Activated CD8-positive, alpha-beta memory T cell treated with anti-CD3 and anti-CD28 coated beads for 24 hours (primary cell): ENCODE data around the gene FRMPD4.

Experiments
- DNase-seq: peaks from one replicate; pipeline ENCODE4 v3.0.0-alpha.2; 2020

Gene FRMPD4

DNA sequence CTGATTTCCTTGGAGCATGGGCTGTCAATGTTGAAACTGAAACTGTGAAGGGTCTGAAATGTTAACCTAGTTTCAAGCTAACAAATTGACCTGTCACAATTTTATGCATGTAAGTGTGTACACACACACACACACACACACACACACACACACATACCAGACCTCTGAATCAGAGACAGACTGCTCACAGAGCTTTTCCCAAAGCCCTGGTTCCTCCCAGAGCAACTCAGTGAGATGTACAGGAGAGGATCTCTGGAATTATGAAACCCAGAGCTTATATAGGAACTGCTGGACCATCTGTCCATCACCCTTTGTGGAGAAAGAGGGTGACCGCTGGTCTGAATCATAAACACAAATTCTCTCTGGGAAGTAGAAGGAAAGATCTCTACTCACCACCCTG is 424.8 kb downstream of the FRMPD4 start:
- no peak for DNase-seq

DNA sequence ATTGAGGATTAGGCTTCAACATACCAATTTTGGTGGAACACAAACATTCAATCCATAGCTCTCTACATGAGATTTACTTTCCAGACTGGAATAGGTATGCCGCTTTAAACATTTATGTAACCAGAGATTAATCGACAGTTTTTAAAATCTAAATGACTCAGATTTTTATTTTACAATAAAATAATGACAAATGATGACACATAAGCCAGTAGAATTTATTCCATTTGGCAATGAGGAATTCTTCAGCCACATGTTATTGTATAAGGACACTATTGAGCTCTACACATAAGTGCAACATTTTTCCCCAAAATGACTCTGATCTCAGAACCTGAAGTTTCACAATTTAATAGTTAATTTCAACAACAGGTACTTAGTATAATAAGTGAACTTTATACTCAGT is 425.9 kb downstream of the FRMPD4 start:
- no peak for DNase-seq

DNA sequence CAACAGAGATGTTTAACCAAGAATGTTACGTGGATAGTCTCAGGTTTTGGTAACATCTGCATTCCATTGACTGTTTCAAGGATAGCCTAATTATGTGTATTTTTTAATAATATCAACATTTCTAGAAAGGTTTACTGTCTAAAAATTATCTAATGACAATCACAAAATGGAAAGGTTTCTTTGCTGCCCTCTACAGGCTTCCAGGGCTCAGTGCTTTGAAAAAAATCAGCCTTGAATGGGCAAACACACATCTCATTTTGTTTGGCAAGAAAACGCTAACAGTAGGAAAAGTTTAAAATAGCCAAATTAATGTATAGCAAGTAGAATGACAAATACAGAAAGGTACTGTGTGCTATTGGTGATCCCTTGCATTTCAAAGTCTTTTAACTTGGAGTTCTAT is 429.6 kb downstream of the FRMPD4 start:
- no peak for DNase-seq

DNA sequence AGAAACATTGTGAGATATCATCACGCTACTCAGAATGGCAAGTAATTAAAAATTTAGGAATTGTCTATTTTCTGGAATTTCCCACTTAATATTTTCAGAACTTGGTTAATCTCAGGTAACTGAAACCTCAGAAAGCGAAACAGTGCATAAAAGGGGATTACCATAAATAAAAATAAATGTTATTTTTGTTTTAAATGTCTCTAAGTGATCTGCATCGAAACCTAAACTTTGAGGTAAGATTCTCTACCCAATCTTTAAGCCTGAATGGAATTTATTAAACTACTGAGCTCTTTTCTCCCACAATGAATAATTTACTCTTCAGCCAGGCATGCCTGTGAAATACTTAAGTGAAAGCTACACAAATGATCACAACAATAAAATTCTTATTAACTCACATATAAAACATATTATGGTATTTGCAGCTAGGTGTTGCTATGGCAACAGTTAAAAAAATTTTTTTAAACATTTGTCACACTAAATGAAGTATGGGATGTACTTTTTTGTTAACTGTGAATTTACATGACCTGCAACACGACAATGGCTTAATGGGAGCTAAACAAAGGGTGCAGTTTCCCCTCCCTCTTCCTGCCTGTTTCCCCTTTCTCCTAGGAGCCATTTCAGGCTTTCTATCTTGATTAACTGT is 432.7 kb downstream of the FRMPD4 start:
- no peak for DNase-seq

DNA sequence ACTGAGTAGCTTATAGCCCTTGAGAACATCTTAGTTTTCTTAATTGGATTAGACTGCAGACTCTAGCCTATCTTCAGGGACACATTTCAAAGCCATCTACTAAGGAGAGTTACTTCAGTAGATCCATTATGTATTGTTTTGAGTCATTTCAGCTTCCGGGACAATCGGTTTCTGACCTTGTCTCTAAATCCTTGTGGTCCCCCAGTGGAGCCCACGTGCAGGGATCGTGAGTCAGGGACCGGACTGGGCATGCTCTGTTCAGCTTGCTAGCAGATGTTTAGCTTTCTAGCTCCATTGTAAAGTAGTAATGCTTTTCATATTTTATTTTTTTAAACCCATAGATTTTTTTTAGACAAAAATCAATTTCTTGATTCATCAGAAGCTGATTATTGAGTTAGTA is 441.0 kb downstream of the FRMPD4 start:
- no peak for DNase-seq

DNA sequence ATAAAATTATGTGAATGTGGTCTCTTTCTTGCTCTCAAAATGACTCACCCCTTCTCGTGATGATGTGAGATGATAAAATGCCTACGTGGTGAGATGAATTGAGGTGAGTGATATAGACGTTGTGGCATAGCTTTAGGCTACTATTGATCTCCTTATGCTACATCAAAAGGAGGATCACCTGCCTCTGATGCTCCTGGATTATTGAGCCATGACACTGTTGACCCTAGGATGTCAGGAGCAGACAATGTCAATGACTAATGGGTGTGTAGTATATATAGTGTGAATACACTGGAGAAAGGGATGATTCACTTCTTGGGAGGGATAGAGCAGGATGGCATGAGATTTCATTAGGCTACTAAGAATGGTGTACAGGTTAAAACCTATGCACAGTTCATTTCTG is 442.3 kb downstream of the FRMPD4 start:
- no peak for DNase-seq

DNA sequence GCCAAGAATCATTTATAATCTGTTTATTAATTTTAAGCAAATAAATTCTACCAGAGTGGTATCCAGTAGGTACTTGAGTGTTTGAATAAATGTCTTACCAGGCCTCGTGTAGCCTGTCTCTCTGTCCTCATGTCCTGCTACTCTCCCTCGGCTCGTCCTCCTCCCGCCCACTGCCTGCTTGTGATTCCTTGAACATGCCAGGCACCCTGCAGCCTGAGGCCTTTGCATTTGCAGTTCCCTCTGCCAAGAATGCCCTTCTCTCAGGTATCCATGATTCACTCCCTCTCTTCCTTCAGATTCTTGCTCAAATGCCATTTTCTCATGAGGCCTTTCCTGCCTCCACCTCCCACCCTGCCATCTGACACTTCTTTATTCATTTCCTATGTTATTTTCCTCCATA is 443.3 kb downstream of the FRMPD4 start:
- no peak for DNase-seq

DNA sequence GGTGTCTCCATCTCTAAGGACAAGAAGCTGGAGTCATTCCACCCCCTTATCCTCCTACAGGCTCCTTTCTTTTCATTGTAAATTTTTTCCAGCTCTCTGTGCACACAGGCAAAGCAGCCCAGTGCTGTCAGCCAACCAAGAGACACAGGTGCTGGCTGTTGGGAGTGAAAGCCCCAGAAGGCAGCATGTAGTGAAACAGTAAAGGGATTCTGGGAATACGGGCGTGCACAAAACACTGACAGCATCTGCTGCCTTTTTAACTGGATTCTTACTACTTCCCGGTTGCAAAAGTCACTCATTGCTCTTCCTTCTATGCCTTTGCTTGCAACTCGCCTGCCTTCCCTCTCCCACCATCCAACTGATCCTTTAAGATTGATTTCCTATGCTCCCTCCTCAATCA is 444.4 kb downstream of the FRMPD4 start:
- no peak for DNase-seq

DNA sequence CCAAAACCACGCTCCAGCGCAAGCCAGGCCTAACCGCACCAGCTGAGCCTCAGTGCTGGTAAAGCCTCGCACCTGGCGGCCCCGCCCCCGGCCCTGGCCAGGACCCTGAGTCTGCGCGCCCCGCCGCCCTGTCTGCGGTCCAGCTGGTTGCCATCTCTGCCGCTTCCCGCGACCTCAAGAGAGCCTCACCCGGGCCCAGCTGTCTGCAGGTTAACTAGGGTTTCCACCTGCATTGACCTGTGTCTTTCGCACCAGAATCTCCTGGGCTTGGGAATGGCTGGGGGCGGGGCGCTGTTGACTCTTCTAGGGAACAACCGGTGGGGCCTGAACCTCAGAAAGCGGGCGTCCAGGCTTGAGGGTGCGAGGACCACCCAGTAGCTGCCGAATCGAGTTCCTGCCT is 445.3 kb downstream of the FRMPD4 start:
- no peak for DNase-seq

DNA sequence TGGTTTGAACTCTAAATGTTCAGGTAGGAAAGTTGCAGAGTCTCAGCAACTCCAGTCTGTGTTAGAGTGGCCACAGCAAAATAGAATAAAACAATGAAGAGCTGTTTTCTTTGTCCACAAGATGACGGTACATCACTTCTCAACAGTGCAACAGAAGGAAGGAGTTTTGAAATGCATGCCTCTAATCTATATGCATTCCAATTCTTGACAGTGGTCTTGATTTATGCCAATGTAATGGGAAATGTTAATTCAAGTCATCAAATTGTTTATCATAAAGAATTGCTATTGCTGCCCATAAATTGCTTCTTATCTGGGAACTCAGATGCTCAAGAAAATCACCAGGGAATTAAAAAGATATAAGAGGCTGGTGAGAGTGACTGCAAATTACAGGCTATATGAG is 457.4 kb downstream of the FRMPD4 start:
- no peak for DNase-seq

DNA sequence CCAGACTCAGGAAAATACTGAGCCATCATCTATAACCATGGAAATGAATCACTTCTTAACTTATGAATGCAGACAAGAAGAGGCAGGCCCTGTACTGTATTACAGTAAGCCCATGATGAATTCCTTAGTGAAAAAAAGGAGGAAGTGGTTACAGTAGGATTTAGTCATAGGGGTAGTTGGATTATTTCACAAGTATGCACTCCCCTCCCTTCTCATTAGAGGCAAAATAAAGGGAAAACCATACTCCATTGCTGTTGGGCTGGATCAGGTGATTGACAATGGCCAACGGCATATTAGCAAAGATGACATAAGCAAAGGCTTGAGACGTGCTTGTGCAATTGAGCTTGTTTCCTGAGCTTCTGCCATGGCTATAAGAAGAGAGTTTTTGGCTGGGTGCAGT is 471.8 kb downstream of the FRMPD4 start:
- no peak for DNase-seq

DNA sequence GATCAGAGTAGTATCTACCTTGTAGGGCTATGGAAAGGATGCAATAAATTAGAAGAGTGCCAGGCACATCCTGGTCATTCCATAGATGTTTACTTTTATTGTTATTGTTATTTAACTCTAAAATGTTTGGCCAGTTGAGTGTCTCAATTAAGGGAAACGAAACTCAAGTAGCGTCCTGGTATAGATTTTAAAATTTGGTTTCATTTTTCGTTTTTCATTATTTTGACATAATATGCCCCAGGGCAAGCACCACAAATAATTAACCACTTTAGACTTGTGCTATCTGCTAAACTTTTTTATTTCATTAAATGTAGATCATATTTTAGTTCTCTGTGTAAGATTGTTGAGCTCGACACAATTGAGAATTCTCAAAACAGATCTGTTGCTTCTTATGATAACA is 473.2 kb downstream of the FRMPD4 start:
- DNase-seq: no peak

DNA sequence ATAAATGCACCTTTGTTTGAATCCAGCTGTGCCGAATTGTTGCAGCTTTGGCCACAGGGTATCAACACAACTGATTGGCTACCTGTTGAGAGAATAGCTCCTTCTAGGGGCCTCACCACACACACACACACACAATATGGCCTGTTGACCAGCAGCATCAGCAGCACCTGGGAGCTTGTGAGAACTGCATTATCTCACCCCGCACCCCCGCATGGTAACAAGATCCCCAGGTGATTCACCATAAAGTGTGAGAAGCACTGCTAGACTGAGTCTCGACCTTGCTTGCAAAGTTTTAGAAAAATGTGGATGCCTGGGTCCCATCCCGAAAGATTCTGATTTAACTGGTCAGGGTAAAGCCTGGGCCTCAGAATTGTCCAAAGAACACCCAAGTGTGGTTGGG is 476.0 kb downstream of the FRMPD4 start:
- no peak for DNase-seq

DNA sequence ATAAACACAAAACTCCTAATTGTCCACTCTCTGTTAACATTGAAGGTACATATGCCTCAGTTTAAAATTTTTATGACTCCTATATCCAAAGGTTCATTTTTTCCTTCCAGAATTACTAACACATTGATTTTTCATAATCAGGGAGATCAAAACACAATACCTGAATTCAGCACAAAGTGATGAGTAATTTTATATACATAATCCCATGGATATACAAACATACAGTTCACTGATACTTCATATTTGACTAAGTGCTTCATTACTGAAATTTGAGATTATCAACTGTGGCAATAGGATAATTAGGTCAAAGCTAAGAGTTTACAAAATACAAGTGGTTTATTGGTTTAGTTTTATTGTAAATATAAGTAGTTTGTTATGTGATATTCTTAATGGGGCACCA is 476.8 kb downstream of the FRMPD4 start:
- no peak for DNase-seq

DNA sequence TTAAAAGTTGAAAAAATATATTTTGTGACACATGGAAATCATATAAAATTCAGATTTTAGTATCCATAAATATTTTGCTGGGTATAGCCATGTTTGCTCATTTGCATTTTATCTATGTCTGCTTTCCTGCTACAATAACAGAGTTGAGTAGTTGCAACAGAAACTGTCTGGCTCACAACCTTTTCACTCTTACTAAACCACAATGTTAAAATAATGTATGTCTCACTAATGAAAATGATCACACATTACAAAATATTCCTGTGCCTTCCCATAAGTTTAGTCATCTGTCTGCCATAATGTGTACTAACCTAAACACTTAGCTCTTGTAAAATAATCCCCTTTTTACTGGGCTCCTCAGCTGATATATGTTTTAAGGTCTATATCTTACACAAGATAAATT is 479.0 kb downstream of the FRMPD4 start:
- DNase-seq: no peak

DNA sequence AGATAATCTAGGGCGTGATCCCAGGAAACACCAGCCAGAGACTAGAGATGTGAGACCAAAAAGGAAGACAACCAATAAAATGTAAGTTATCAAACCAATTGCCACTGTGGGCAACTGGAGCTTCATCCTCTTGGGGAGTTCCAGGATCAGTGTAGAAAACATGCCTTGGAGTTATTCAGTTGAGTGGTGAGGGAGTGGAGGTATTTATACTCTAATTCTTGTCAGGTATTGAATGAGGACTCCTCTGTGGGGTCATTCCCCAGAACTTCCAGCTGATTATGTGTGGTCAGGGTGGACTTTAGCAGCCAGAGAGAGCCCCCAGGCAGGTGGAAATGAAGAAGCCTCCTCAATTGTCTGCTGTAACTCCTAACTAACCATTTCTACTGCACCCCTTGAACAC is 509.0 kb downstream of the FRMPD4 start:
- DNase-seq: no peak

DNA sequence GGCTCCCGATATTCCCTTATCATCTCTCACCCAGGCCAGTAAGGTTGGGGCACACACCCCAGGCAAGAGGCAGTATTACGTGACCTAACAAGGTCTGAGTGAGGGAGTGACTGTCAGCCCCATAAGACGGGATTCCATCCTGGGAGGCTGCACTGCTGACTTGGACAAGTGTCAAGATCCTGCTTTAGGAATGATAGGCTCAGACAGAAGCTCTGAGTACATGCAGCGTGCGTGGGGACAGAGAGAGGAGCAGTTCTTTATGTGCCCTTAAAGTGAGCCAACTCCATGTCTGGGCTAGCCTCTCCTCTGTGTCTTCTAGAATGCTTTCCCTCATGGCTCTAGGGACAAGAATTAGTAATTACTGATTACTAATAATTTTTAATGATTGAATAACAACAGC is 510.7 kb downstream of the FRMPD4 start:
- DNase-seq: no peak

DNA sequence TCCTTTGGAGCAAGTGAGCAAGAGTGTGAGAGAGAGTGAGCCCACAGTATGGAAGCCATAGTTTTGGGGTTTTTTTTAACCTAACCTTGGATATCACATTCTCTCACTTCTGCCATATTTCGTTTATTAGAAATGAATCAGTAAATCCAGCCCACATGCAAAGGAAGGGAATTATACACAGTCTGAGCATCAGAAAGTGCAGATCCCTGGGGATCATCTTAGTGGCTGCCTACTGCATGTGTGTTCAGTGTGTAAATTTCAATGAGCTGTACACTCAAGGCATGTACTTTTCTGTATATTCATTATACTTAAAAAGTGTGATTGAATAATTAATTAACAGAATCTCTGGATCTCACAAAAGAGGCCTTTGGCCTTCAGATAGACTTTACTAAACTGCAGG is 519.2 kb downstream of the FRMPD4 start:
- DNase-seq: no peak

DNA sequence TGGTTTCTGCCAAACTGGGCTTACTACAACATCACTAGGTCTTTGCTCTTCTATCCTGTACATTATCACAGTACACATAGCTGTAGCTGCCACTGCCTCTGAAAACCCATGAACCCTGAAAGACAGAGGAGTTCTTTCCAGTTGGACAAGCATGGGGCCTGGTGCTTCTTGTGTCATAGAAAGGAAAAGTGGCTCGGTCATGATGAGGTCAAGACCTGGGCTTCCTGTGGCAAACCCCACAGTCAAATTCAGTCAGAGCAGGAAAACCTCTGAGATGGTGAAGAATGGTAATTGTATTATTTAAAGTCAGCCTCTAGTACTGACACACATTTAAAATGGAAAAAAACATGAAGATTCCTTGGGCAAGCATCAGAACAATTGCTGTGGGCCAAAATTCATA is 519.6 kb downstream of the FRMPD4 start:
- no peak for DNase-seq

DNA sequence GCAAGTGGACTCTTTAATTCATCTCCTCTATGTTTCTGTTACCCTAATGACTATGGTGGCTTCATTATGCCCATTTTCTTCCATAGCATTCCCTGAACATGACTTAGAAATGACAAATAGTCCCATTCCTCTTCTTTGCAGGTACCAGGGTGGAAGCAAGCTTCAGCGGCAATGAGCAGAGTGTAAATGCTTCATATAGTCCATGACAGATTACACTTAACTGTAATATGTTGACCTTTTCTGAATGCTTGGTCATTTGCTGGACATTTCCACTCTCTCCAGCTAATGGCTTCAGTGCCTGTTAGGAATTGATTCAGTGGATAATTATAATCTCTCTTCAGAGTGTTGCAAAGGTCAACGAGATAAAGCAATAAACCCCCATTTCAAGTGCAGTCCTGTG is 523.2 kb downstream of the FRMPD4 start:
- no peak for DNase-seq

DNA sequence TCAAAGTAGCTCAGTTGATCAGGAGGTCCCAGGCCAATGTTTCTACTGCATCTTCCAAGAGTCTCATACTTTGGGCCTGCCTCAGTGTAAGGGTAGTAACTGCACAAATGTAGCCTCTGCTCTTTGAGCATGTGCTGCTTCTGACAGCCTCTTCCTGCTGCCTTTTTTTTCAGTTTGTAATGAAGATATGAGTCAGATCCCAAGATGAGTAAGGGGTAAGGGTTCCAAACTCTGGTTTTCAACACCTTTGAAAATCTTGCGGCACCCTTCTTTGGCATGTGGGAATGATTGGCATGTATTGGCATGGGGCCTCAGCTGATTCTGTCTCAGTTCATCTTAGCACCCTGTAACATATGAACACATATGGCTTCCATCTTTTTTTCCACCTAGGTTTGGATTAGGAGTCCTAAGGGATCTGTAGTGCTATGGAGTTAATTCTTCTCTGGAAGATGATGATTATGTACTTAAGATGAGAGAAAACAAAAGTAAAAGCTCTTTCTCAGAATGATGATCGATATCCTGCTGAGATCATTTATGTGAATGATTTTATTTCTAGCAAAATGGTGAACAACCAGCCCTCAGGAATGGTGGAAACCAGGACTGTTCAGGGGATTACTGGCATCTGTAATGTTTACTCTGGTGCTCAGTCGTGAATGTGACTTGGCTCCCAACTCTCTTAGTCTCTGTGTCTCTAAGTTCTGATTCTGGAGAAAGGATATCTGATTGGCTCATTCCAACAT is 534.3 kb downstream of the FRMPD4 start:
- no peak for DNase-seq

DNA sequence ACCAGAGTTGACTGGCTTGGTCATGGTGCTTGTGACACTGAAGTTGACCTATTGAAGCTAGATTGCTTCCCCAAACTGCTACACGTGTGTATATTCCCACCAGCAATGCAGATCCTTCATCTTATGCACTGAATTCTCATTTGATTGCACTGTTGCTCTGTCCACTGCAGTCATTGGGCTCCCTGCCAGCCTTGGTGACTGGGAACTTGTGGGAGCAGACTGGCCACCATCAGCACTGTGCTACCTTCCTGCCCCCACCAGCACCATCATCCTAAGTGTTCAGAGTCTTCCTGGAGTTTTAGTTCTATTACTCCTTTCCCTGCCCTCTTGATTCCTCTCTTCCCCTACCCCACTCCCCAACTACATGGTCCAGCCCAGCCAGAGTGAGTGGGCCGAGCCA is 535.2 kb downstream of the FRMPD4 start:
- no peak for DNase-seq

DNA sequence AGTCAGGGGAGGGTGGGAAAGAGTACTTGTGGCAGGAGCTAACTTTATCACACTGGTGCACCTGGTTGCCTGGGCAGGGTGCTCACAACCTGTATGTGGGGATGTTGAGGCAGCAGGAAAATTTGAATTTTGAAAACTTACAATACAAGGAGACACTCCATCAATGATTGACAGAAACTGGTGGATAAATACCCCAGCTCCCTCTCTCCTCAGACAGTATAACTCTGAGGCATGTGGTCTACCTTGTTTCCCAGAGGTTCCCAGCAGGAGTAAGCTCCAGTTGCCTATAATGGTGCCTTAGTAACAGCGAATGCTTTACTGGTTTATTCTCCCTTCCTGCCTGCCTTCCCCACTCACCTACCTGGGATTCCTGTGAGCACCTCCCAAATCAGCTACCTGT is 541.2 kb downstream of the FRMPD4 start:
- no peak for DNase-seq

DNA sequence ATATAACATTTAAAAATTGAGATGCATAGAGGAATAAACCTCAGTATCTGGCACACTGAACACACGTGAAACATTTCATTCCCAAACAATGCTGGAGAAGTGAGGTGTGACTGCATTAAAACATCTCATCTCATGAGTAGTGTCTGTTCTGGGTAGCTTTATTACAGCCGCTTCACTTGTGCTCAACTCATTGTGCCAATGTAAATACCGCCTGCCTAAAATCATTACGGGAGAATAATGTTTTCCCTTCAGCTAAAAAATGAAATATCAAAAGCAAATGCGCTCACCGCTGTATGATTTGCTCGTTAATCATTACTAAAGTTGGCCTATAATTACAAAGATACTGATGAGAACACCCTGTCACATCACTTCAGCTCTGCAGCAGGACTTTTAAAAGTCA is 542.8 kb downstream of the FRMPD4 start:
- DNase-seq: no peak

DNA sequence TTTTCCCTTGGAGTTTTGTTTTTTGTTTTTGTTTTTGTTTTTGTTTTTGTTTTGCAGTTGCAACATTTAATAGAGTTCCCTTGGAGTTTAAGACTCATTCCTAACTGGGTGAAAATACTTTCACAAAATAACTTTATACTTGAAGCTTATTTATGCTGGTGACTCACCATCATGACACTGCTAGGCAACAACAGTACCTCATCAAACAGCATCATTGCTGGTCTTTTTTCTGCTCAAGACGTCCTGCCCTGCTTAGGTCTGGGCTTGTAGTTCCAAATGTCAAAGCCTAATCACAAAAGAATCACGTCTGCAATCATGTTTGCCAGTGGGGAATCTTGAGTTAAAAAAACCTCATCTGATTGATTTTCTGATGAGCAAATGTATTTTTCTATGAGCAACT is 547.3 kb downstream of the FRMPD4 start:
- DNase-seq: no peak
